OCI-LY3 (cell line): ENCODE results near the gene LRRC8E.

ENCODE experiments used
- EZH2phosphoT487 ChIP-seq: fragments of 200-600 bp; shearing (Covaris generic); IDR thresholded peaks from 2 replicates; pipeline ENCODE4 v1.6.1; 2018; ENCODE audit warnings: antibody characterized with exemption, mixed run types, low read depth
- TF ChIP-seq, protein P1 (sequence below): fragments of 200-600, 300-600 bp; sonication (generic); IDR thresholded peaks from 2 replicates; pipeline ENCODE4 v1.5.1; 2014; ENCODE audit warnings: antibody characterized with exemption, low read length, low read depth

DNA sequence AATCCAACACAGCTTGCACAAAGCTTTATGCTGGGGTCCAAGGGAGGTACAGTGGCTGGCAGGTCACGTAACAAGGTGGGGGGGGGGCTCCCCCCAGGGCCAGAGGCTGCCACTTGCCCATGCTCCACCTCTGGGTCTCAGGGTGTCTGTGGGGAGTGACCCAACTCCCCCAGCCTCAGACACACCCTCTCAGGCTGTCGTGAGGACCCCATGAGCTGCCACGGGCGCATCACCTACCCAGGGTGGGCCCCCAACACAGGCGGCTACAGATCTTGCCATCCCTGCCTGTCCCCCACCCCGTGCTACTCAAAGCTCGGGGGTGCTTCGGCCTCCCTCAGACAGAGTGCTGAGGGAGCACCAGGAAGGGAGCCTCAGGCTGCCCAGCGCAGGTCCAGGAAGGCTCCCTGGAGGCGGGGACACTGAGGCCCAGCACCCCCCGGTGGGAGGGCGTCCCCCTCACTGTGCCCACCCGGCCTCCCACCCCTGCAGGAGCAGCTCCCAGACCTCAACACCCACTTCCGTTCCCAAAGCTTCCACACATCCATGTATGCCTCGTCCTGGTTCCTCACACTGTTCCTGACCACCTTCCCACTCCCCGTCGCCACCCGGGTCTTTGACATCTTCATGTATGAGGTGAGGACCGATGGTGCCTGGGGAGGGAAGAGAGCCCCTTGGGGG, 37.2 kb upstream of the LRRC8E start:
- no peak for TF ChIP-seq EZH2phosphoT487
- TF ChIP-seq, protein P1, sequence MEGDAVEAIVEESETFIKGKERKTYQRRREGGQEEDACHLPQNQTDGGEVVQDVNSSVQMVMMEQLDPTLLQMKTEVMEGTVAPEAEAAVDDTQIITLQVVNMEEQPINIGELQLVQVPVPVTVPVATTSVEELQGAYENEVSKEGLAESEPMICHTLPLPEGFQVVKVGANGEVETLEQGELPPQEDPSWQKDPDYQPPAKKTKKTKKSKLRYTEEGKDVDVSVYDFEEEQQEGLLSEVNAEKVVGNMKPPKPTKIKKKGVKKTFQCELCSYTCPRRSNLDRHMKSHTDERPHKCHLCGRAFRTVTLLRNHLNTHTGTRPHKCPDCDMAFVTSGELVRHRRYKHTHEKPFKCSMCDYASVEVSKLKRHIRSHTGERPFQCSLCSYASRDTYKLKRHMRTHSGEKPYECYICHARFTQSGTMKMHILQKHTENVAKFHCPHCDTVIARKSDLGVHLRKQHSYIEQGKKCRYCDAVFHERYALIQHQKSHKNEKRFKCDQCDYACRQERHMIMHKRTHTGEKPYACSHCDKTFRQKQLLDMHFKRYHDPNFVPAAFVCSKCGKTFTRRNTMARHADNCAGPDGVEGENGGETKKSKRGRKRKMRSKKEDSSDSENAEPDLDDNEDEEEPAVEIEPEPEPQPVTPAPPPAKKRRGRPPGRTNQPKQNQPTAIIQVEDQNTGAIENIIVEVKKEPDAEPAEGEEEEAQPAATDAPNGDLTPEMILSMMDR = no peak
